PFSK-1 (cell line): ENCODE measurements around the gene PTH2.

Source experiments
- FOXP2 ChIP-seq: optimal IDR thresholded peaks from 2 replicates; pipeline ENCODE3; 2011; ENCODE audit warnings: borderline replicate concordance, control low read depth, inconsistent platforms; ENCODE audit not compliant: insufficient read depth; ENCODE audit errors: extremely low read length, extremely low read depth
- POLR2AphosphoS5 ChIP-seq: IDR thresholded peaks from 2 replicates; pipeline ENCODE4 v1.6.1; 2012; ENCODE audit warnings: low read depth, mild to moderate bottlenecking, control low read depth, low read length, moderate library complexity
- SIN3A ChIP-seq: IDR thresholded peaks from 2 replicates; pipeline ENCODE4 v1.6.1; 2012; ENCODE audit warnings: mild to moderate bottlenecking, low read length, moderate library complexity, borderline replicate concordance; ENCODE audit not compliant: insufficient read depth
- TAF1 ChIP-seq: IDR thresholded peaks from 2 replicates; pipeline ENCODE4 v1.6.1; 2012; ENCODE audit warnings: low read length, control low read depth, borderline replicate concordance; ENCODE audit not compliant: insufficient read depth
- TF ChIP-seq, protein P1 (sequence below), 2 experiments: IDR thresholded peaks; 2 replicates each; pipeline versions ENCODE4 v1.6.1 to v1.8.0; 2011 to 2012; ENCODE audit warnings: low read depth in 2 of 2, low read length in 2 of 2, control low read depth in 1 of 2, inconsistent platforms in 1 of 2, mild to moderate bottlenecking in 1 of 2, moderate library complexity in 1 of 2; ENCODE audit not compliant: insufficient read depth in 1 of 2

DNA sequence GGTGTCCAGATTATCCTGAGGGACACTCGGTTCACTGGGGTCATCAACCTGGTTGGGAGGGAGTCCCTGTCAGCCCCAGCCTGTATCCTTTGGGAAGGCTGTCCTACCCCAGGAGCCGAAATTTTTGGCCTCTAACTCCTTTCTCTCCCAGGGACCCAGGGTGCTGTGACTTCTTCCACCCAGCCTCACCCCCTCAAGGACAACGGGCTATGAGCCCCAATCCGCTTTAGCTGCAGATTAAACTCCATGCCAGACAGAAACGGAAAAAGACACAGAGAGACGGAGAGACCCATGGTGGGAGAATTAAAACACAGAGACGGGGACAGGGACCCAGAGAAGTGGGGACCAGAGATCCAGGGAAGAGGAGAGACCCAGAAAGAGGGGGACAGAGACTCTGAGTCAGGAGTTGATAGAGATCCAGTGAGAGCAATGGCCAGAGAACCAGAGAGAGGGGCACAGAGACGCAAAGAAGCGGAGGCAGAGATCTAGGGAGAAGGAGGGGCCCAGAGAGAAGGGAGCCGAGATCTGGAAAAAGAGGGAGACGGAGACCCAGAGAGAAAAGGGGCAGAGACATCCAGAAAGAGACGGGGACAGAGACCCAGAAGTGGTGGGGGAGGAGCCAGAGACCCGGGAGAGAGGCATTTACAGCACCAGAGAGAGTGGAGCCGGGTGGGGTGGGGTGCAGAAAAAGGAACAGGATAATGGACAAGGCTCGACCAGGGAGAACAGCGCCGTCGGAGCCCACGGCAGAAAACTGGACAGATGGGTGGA, 17.4 kb upstream of the PTH2 start:
- TF ChIP-seq, protein P1, sequence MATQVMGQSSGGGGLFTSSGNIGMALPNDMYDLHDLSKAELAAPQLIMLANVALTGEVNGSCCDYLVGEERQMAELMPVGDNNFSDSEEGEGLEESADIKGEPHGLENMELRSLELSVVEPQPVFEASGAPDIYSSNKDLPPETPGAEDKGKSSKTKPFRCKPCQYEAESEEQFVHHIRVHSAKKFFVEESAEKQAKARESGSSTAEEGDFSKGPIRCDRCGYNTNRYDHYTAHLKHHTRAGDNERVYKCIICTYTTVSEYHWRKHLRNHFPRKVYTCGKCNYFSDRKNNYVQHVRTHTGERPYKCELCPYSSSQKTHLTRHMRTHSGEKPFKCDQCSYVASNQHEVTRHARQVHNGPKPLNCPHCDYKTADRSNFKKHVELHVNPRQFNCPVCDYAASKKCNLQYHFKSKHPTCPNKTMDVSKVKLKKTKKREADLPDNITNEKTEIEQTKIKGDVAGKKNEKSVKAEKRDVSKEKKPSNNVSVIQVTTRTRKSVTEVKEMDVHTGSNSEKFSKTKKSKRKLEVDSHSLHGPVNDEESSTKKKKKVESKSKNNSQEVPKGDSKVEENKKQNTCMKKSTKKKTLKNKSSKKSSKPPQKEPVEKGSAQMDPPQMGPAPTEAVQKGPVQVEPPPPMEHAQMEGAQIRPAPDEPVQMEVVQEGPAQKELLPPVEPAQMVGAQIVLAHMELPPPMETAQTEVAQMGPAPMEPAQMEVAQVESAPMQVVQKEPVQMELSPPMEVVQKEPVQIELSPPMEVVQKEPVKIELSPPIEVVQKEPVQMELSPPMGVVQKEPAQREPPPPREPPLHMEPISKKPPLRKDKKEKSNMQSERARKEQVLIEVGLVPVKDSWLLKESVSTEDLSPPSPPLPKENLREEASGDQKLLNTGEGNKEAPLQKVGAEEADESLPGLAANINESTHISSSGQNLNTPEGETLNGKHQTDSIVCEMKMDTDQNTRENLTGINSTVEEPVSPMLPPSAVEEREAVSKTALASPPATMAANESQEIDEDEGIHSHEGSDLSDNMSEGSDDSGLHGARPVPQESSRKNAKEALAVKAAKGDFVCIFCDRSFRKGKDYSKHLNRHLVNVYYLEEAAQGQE (IDR thresholded peaks at IDR 0.05; ENCODE audit: insufficient read depth in 1 of 2, low read depth in 2 of 2, low read length in 2 of 2): no peak
- TF ChIP-seq FOXP2 (no peak), POLR2AphosphoS5 (no peak), SIN3A (no peak), TAF1 (no peak)
